ENCODE data around the gene FAM83D. TPM values are rescaled to one million over a fixed set of nuclear protein-coding genes. Genes with fewer than 3 reads are reported as not detected.

Gene FAM83D
- total RNA-seq, 4 donors from 2014 or later = 8.7 to 17.4 (median 14.0) TPM

GRCh38 chr20:38950254-38950653 is 24.0 kb downstream of the FAM83D start:
- WGBS, 2 donors = 65 to 94% methylated on average over 2 of the region's 2 CpGs

GRCh38 chr20:38951611-38952010 is 25.4 kb downstream of the FAM83D start:
- WGBS, 2 donors = 94 to 95% methylated on average over 9 of the region's 9 CpGs
- TF ChIP-seq POLR2A (IDR thresholded peaks at IDR 0.05) (no peak), CTCF (IDR thresholded peaks at IDR 0.05) (no peak)
- DNase-seq (ENCODE audit: low spot score in 2 of 2) = no peak
- H3K4me3 ChIP-seq (ENCODE audit: low read depth, poor library complexity, severe bottlenecking) = no peak overlapping the region
- intact Hi-C loops (cut with DNase I; ENCODE audit: low total_unique reads) = no loop called here

More at GRCh38 chr20:38950254-38950653, 24.0 kb downstream of the FAM83D start:
- intact Hi-C loops (cut with DNase I; ENCODE audit: low total_unique reads) = no loop called here
- H3K4me3 ChIP-seq (ENCODE audit: low read depth, poor library complexity, severe bottlenecking) = no peak overlapping the region
- TF ChIP-seq POLR2A (IDR thresholded peaks at IDR 0.05) (no peak), CTCF (IDR thresholded peaks at IDR 0.05) (no peak)
- DNase-seq (ENCODE audit: low spot score in 2 of 2) = no peak

GRCh38 chr20:38952153-38952552 is 25.9 kb downstream of the FAM83D start:
- WGBS, 2 donors = 95 to 96% methylated on average over 6 of the region's 6 CpGs
- TF ChIP-seq CTCF (IDR thresholded peaks at IDR 0.05) = no peak
- no peak for DNase-seq (ENCODE audit: low spot score in 2 of 2)
- intact Hi-C loops (cut with DNase I; ENCODE audit: low total_unique reads) = no loop called here
- no peak overlapping the region for H3K4me3 ChIP-seq (ENCODE audit: low read depth, poor library complexity, severe bottlenecking)

GRCh38 chr20:38953630-38954340 is 27.6 kb downstream of the FAM83D start:
- intact Hi-C loops (cut with DNase I; ENCODE audit: low total_unique reads) = no loop called here
- TF ChIP-seq CTCF (IDR thresholded peaks at IDR 0.05) (no peak), POLR2A (IDR thresholded peaks at IDR 0.05) (no peak)
- no peak for DNase-seq (ENCODE audit: low spot score in 2 of 2)
- H3K4me3 ChIP-seq (ENCODE audit: low read depth, poor library complexity, severe bottlenecking) = no peak overlapping the region
- WGBS, 2 donors = 86 to 90% methylated on average over 8 of the region's 8 CpGs

- intact Hi-C loops (cut with DNase I; ENCODE audit: low total_unique reads) = no loop called here
- WGBS, 2 donors = 85 to 94% methylated on average over 5 of the region's 5 CpGs
- no peak overlapping the region for H3K4me3 ChIP-seq (ENCODE audit: low read depth, poor library complexity, severe bottlenecking)
- TF ChIP-seq CTCF (IDR thresholded peaks at IDR 0.05) (no peak), POLR2A (IDR thresholded peaks at IDR 0.05) (no peak)
- no peak for DNase-seq (ENCODE audit: low spot score in 2 of 2)
These were observed 31.1 kb downstream of the FAM83D start for GRCh38 chr20:38957235-38957876.
